GM13976 (cell line): ENCODE data around the gene CNTNAP2.

ENCODE experiments used
- DNase-seq: peaks from one replicate; pipeline ENCODE4 v3.0.0; 2012; ENCODE audit warnings: low spot score
- in situ Hi-C: fragments of 300-500 bp; cut with MboI; formaldehyde crosslinking; loops from one replicate; pipeline ENCODE4 v1.12.0; 2022; ENCODE audit warnings: low sequenced_read_pairs, mixed read lengths, inconsistent platforms; ENCODE audit not compliant: unreplicated experiment
- TF ChIP-seq, protein P1 (sequence below): IDR thresholded peaks from 2 replicates; pipeline ENCODE4 v1.5.1; 2012; ENCODE audit warnings: borderline replicate concordance, mild to moderate bottlenecking; ENCODE audit not compliant: insufficient read depth; ENCODE audit errors: extremely low read depth, missing control alignments, control extremely low read depth

Gene CNTNAP2

DNA sequence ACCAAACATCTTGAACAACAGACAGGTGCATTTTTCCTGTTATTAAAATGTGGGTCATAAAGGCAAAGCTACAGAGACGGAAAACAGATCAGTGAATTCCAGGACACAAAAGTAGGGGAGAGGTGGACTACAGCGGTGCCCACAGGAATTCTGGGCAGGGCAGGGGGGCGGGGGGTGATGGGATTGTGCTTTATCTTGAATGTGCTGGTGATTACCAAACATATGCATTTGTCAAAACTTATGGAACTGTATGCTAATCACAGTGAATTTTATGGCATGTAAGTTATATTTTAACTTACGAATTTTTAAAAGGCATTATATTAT, 519.4 kb downstream of the CNTNAP2 start:
- no peak for DNase-seq
- in situ Hi-C loops = no loop called here
- TF ChIP-seq, protein P1, sequence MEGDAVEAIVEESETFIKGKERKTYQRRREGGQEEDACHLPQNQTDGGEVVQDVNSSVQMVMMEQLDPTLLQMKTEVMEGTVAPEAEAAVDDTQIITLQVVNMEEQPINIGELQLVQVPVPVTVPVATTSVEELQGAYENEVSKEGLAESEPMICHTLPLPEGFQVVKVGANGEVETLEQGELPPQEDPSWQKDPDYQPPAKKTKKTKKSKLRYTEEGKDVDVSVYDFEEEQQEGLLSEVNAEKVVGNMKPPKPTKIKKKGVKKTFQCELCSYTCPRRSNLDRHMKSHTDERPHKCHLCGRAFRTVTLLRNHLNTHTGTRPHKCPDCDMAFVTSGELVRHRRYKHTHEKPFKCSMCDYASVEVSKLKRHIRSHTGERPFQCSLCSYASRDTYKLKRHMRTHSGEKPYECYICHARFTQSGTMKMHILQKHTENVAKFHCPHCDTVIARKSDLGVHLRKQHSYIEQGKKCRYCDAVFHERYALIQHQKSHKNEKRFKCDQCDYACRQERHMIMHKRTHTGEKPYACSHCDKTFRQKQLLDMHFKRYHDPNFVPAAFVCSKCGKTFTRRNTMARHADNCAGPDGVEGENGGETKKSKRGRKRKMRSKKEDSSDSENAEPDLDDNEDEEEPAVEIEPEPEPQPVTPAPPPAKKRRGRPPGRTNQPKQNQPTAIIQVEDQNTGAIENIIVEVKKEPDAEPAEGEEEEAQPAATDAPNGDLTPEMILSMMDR = no peak

DNA sequence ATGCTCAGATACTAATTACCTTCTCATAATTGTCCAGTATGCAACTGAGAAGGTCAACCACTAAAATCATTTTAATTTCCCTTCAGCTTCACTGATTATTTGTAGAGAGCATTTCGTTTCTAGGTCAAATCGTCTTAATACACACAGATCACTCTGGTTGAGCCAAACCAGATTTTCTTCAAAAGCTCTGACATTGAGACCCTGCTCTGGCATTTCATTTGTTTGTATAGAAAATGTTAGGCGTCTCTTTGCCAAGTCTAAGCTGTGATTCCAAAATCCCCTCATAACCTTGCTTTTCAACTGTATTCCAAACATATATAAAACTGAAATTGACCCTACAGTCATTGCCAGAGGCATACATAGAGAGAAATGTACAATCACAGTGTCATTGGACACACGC, 520.0 kb downstream of the CNTNAP2 start:
- TF ChIP-seq, protein P1 = no peak
- no peak for DNase-seq
- in situ Hi-C loops = no loop called here

DNA sequence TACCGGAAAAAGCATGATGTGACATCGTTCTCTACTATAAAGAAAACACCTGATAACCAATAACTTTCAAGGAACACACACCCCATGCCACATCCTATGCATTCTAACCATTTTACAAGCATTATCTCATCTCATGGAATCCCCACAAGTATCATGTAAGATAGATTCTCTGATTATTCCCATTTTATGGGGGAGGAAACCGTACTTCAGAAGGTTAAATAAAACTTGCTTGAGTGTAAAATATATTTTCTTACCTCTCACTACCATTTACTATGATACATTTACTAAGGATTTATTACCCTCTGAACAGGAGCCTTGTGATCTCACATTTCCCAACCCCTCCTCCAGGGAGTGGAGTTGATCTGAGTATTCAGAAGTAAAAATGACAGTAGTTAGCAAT, 522.7 kb downstream of the CNTNAP2 start:
- no peak for DNase-seq
- TF ChIP-seq, protein P1 = no peak
- in situ Hi-C loops = no loop called here

DNA sequence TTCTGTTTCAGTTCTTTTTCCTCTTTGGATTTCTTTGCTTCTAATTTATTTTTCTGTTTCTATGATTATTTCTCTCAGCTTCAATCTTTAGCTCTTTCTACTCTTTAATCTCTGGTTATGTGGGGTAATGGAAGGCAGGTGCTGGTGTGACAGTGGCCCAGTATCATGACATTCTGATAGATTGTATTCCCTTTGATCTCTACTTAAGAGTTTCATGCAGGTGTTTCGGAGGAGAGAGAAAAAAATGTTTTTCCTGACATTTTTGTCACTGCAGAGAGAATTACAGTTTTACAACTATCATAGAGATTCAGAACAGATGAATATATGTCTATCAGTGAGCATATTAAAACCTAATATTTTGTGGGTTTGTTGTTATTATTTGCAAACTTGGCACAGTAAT, 524.9 kb downstream of the CNTNAP2 start:
- in situ Hi-C loops = no loop called here
- TF ChIP-seq, protein P1 = no peak
- DNase-seq = no peak

DNA sequence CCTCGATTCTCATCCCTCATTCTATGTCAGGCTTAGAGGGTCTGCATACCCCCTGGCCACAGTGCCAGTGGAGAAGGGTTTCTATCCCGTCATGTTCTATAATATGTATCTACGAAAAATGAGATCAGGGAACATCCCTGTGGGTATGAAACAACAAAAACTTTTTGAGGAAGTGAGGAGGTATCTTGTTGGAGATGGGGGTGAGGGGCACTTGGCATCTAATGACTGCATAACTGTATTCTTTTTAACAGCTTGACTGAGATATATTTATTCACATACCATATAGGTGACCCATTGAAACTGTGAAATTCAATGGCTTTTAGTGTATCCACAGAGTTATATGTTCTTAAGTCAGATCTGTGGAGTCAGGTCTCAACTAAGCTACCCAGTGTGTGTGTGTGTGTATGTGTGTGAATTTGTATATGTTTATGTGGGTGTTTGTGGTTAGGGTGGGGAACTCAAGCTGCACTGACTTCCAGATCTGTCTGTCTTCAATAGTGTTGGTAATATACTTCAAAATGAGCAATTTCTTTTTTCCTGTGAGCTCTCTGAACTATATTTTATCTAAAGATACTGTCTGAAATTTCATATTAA, 528.9 kb downstream of the CNTNAP2 start:
- DNase-seq = no peak
- TF ChIP-seq, protein P1 = no peak
- in situ Hi-C loops = no loop called here

DNA sequence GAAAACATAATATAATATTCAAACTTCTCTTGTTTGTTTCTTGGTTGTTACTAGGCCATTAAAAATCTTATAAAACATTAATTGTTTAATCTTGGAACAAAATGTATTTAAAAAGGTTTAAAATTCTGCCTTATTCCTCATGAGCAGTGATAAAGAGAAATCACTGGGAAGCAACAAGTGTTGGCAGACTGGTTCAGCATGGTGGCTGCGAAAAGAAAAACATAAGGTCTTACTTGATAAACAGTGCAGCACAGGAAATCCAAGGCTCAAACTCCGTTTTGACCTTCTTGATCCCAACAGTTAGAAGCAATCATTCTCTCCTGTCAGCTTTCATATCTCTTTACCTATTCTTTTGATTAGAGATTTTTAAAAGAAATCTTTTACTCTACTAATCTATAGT, 530.8 kb downstream of the CNTNAP2 start:
- in situ Hi-C loops = no loop called here
- DNase-seq = no peak
- TF ChIP-seq, protein P1 = no peak

DNA sequence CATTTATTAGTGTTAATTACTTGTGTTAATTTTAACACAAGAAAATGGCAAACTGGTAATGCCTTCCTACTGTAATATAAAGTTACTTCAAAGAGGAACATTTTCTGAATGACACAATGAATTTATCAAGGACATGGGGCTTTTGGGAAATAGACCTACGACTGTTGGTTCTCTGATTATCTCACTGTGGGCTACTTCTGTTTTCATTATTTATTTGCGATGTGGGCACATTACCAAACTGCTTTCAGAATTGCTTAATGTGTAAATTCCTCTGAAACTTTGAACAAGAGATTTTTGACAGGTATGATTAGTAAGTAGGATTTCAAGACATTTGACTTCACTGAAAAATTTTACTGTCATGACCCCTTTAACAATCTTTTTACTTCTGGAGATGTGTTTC, 535.6 kb downstream of the CNTNAP2 start:
- TF ChIP-seq, protein P1 = no peak
- in situ Hi-C loops = no loop called here

More for the DNA sequence above, 535.6 kb downstream of the CNTNAP2 start:
- no peak for DNase-seq
